HG03432 (cell line): Measurements from ENCODE around the gene SMO.
A peak's percentile ranks its signal among the peaks of the same experiment; 100 is the strongest.
"Not testable (repeated sequence)": the region's sequence is repeated elsewhere in the genome, so short reads cannot be mapped to it uniquely, and the experiment has no call there.

Experiments used
- ATAC-seq: cut with Tn5 transposase; IDR thresholded peaks from one replicate; pipeline ENCODE4 v1.9.1; 2021; ENCODE audit warnings: mild to moderate bottlenecking, moderate library complexity; ENCODE audit not compliant: unreplicated experiment

Gene SMO

GRCh38 chr7:129205987-129206785 is 17.8 kb downstream of the SMO start:
- no peak for ATAC-seq

- no peak for ATAC-seq
Observed at GRCh38 chr7:129208667-129209066, 20.2 kb downstream of the SMO start.

GRCh38 chr7:129209067-129209926 is 20.9 kb downstream of the SMO start:
- no peak for ATAC-seq

- peak; percentile 63 for ATAC-seq
Observed at GRCh38 chr7:129210256-129210988, 22.0 kb downstream of the SMO start.

GRCh38 chr7:129210989-129211312 is 22.5 kb downstream of the SMO start:
- no peak for ATAC-seq

GRCh38 chr7:129212126-129212525 is 23.7 kb downstream of the SMO start:
- ATAC-seq, result no peak

GRCh38 chr7:129212596-129212995 is 24.2 kb downstream of the SMO start:
- no peak for ATAC-seq

GRCh38 chr7:129213828-129214227 is 25.4 kb downstream of the SMO start:
- no peak for ATAC-seq

- ATAC-seq, result not testable (repeated sequence)
Observed at GRCh38 chr7:129215691-129216090, 27.3 kb downstream of the SMO start.

- not testable (repeated sequence) for ATAC-seq
Observed at GRCh38 chr7:129216101-129216715, 27.8 kb downstream of the SMO start.

GRCh38 chr7:129216821-129217416 is 28.5 kb downstream of the SMO start:
- ATAC-seq, result not testable (repeated sequence)

GRCh38 chr7:129218514-129219062 is 30.2 kb downstream of the SMO start:
- ATAC-seq, result no peak

GRCh38 chr7:129219166-129219565 is 30.7 kb downstream of the SMO start:
- ATAC-seq, result not testable (repeated sequence)

- no peak for ATAC-seq
Observed at GRCh38 chr7:129222064-129222463, 33.6 kb downstream of the SMO start.

- peak; percentile 90 for ATAC-seq
Observed at GRCh38 chr7:129224251-129225205, 36.1 kb downstream of the SMO start, which contains the start of gene AHCYL2. Gene AHCYL2 (plus strand): TSS chr7:129225030.

GRCh38 chr7:129225206-129225930 is 36.9 kb downstream of the SMO start:
- ATAC-seq, result peak; percentile 45

GRCh38 chr7:129225931-129226572 is 37.6 kb downstream of the SMO start:
- no peak for ATAC-seq
